Smooth muscle cell (in vitro differentiated cells): ENCODE results near the gene CABP7. TPM values are rescaled to one million over a fixed set of nuclear protein-coding genes. Genes with fewer than 3 reads are reported as not detected.

Experiments
- DNase-seq: peaks from one replicate; lab custom pipeline; 2025; ENCODE audit not compliant: unreplicated experiment; lab: John Stamatoyannopoulos, UW
- H2AFZ ChIP-seq: fragments of 200-600 bp; sonication (generic); 2 replicates; pipeline ENCODE4 v1.6.0; 2016; ENCODE audit warnings: antibody characterized with exemption, low read depth, mild to moderate bottlenecking
- H3F3A ChIP-seq: fragments of 200-600 bp; sonication (generic); 2 replicates; pipeline ENCODE4 v1.6.0; 2017; ENCODE audit warnings: antibody characterized with exemption, low read depth
- H3K27ac ChIP-seq: fragments of 200-600 bp; sonication (generic); 2 replicates; pipeline ENCODE4 v1.5.1; 2016; ENCODE audit warnings: low read depth, mild to moderate bottlenecking
- H3K27me3 ChIP-seq: fragments of 200-600 bp; sonication (generic); 2 replicates; pipeline ENCODE4 v1.6.1; 2016; ENCODE audit warnings: low read depth, mild to moderate bottlenecking
- H3K36me3 ChIP-seq: fragments of 200-600 bp; sonication (generic); 2 replicates; pipeline ENCODE4 v1.5.1; 2016; ENCODE audit warnings: low read depth
- H3K4me1 ChIP-seq: fragments of 200-600 bp; sonication (generic); 2 replicates; pipeline ENCODE4 v1.5.1; 2016; ENCODE audit warnings: low read depth
- H3K4me2 ChIP-seq: fragments of 200-600 bp; sonication (generic); 2 replicates; pipeline ENCODE4 v1.6.0; 2016; ENCODE audit warnings: mild to moderate bottlenecking
- H3K4me3 ChIP-seq: fragments of 200-600 bp; sonication (generic); 2 replicates; pipeline ENCODE4 v1.5.1; 2016; ENCODE audit warnings: mild to moderate bottlenecking
- H3K79me2 ChIP-seq: fragments of 200-600 bp; sonication (generic); 2 replicates; pipeline ENCODE4 v1.6.0; 2016; ENCODE audit warnings: low read depth, mild to moderate bottlenecking
- H3K9ac ChIP-seq: fragments of 200-600 bp; sonication (generic); 2 replicates; pipeline ENCODE4 v1.6.0; 2016; ENCODE audit warnings: low read depth
- H3K9me3 ChIP-seq: fragments of 200-600 bp; sonication (generic); replicated peaks from 2 replicates; pipeline ENCODE4 v1.5.1; 2016; ENCODE audit warnings: low read depth
- H4K20me1 ChIP-seq: fragments of 200-600 bp; sonication (generic); 2 replicates; pipeline ENCODE4 v1.6.0; 2016; ENCODE audit warnings: low read depth
- CTCF ChIP-seq: fragments of 200-600 bp; sonication (generic); IDR thresholded peaks from 2 replicates; pipeline ENCODE4 v1.5.1; 2017; ENCODE audit warnings: borderline replicate concordance, mild to moderate bottlenecking, antibody characterized with exemption; ENCODE audit not compliant: insufficient read depth, poor library complexity, severe bottlenecking
- WGBS: methylation state at CpG from one replicate; pipeline ENCODE4 v1.1.7; 2016; ENCODE audit warnings: low lambda C conversion rate; 5-methylcytosine and 5-hydroxymethylcytosine counted together
- polyA plus RNA-seq: library from polyadenylated mRNA; unstranded; fragments of >200 nt; fragmentation: Nextera tagmentation; extraction: Ambion mirVana; gene quantifications from 2 replicates; pipeline ENCODE4 v1.2.1, GENCODE V29; 2016
- total RNA-seq: library from RNA; depleted of rRNA; stranded (reverse); fragments of >200 nt; gene quantifications from 2 replicates; pipeline ENCODE4 v1.2.3, GENCODE V29; 2014

CABP7 gene
- total and polyA plus RNA-seq, 2 experiments from 2014 or later, result not detected

- Histone ChIP-seq H3K4me1 (peaks cover 25% of the 10 kb centered on the region), H3K27me3 (no peaks in the 10 kb centered on the region), H3K79me2 (no peaks in the 10 kb centered on the region), H4K20me1 (peaks cover 29% of the 10 kb centered on the region), H3K4me2 (no peak overlapping the region), H3K27ac (no peak overlapping the region), H2AFZ (no peak overlapping the region), H3K9me3 (no peaks in the 10 kb centered on the region), H3F3A (no peaks in the 10 kb centered on the region), H3K4me3 (no peak overlapping the region), H3K36me3 (no peaks in the 10 kb centered on the region), H3K9ac (no peak overlapping the region)
- 83% methylated on average over 13 of the region's 13 CpGs for WGBS
- no peak for TF ChIP-seq CTCF
- DNase-seq, result no peak
Measured at GRCh38 chr22:29691636-29692326, 28.0 kb upstream of the CABP7 start.

GRCh38 chr22:29692327-29692640 is 27.5 kb upstream of the CABP7 start:
- Histone ChIP-seq H3K4me3 (no peak overlapping the region), H3K79me2 (no peaks in the 10 kb centered on the region), H3K4me1 (peaks cover 25% of the 10 kb centered on the region), H3K27ac (no peak overlapping the region), H4K20me1 (peaks cover 29% of the 10 kb centered on the region), H3K36me3 (no peaks in the 10 kb centered on the region), H3K27me3 (no peaks in the 10 kb centered on the region), H2AFZ (no peak overlapping the region), H3K4me2 (no peak overlapping the region), H3F3A (no peaks in the 10 kb centered on the region), H3K9ac (no peak overlapping the region), H3K9me3 (no peaks in the 10 kb centered on the region)
- no peak for TF ChIP-seq CTCF
- DNase-seq, result no peak
- WGBS, result 67% methylated on average over 4 of the region's 4 CpGs

- Histone ChIP-seq H3F3A (no peaks in the 10 kb centered on the region), H3K9ac (no peak overlapping the region), H4K20me1 (peaks cover 29% of the 10 kb centered on the region), H3K4me2 (no peak overlapping the region), H3K79me2 (no peaks in the 10 kb centered on the region), H3K27me3 (no peaks in the 10 kb centered on the region), H3K4me3 (no peak overlapping the region), H3K4me1 (peaks cover 25% of the 10 kb centered on the region), H3K36me3 (no peaks in the 10 kb centered on the region), H3K27ac (no peak overlapping the region), H2AFZ (no peak overlapping the region), H3K9me3 (no peaks in the 10 kb centered on the region)
- DNase-seq, result no peak
- WGBS, result 94% methylated on average over 8 of the region's 8 CpGs
- TF ChIP-seq CTCF, result no peak
Measured at GRCh38 chr22:29693161-29693560, 26.6 kb upstream of the CABP7 start.

GRCh38 chr22:29693671-29694070 is 26.1 kb upstream of the CABP7 start:
- no peaks in the 10 kb centered on the region for H3K36me3 ChIP-seq
- H3K9ac ChIP-seq, result no peak overlapping the region
- H3K79me2 ChIP-seq, result no peaks in the 10 kb centered on the region
- no peak overlapping the region for H3K4me3 ChIP-seq
- H4K20me1 ChIP-seq, result peaks cover 29% of the 10 kb centered on the region
- no peak for DNase-seq
- no peak overlapping the region for H2AFZ ChIP-seq
- no peaks in the 10 kb centered on the region for H3K27me3 ChIP-seq
- no peak overlapping the region for H3K4me2 ChIP-seq
- no peaks in the 10 kb centered on the region for H3F3A ChIP-seq
- WGBS, result 86% methylated on average over 9 of the region's 9 CpGs
- H3K27ac ChIP-seq, result no peak overlapping the region
- TF ChIP-seq CTCF, result no peak
- no peaks in the 10 kb centered on the region for H3K9me3 ChIP-seq
- peaks cover 25% of the 10 kb centered on the region for H3K4me1 ChIP-seq
